ENCODE measurements around the gene NR2C2. TPM values are rescaled to one million over a fixed set of nuclear protein-coding genes. Genes with fewer than 3 reads are reported as not detected.

NR2C2 gene
- total and polyA plus RNA-seq, 2 donors (not counting 1 experiment from before 2014, with no cell fraction given): 22.8 to 96.9 TPM

- peaks cover 48% of the 10 kb centered on the region for H3K4me1 Mint-ChIP-seq
- H3K27me3 Mint-ChIP-seq: no peaks in the 10 kb centered on the region
- Histone ChIP-seq H3K4me2 (replicated peaks; ENCODE audit: low read depth, low read length, poor library complexity, severe bottlenecking) (peak overlapping the region; percentile 96), H4K20me1 (ENCODE audit: control insufficient read depth, insufficient read depth, low read length, poor library complexity, severe bottlenecking) (peaks cover 24% of the 10 kb centered on the region), H3K9ac (ENCODE audit: low read length) (peak overlapping the region; percentile 98), H3K79me2 (ENCODE audit: control insufficient read depth, insufficient read depth, low read length) (peaks cover 85% of the 10 kb centered on the region), H3K27me3 (replicated peaks in 1 of 4; ENCODE audit: control extremely low read depth in 1 of 4, control insufficient read depth in 3 of 4, insufficient read depth in 4 of 4, low read length in 3 of 4) (no peaks in the 10 kb centered on the region), H2AFZ (ENCODE audit: insufficient read depth, low read depth, low read length, poor library complexity, severe bottlenecking) (peak overlapping the region; percentile 90), H3K4me3 (ENCODE audit: control extremely low read depth in 1 of 5, extremely low read depth in 1 of 5, insufficient read depth in 1 of 5, low read depth in 2 of 5, low read length in 4 of 5) (peak overlapping the region; percentile 30 to 100 (median 94)), H3K27ac (ENCODE audit: low read length in 2 of 2) (peak overlapping the region; percentile 98 to 99), H3K36me3 (replicated peaks in 1 of 2; ENCODE audit: control extremely low read depth in 1 of 2, control insufficient read depth in 1 of 2, extremely low read depth in 1 of 2, insufficient read depth in 2 of 2, low read length in 1 of 2) (peaks cover 7 to 21% of the 10 kb centered on the region in 2 experiments), H3K4me1 (ENCODE audit: control insufficient read depth in 2 of 2, insufficient read depth in 2 of 2, low read length in 2 of 2) (peaks cover 25 to 29% of the 10 kb centered on the region in 2 donors), H3K9me3 (ENCODE audit: control extremely low read depth in 1 of 3, control insufficient read depth in 2 of 3, insufficient read depth in 1 of 3, low read length in 2 of 3) (no peaks in the 10 kb centered on the region)
- TF ChIP-seq CTCF (IDR thresholded peaks at IDR 0.05) (no peak), EZH2 (IDR thresholded peaks at IDR 0.05; ENCODE audit: borderline replicate concordance, insufficient read depth, low read depth, low read length, poor library complexity, severe bottlenecking) (no peak)
- ChIA-PET POLR2A (interaction anchor here (0.6 to 1.6 kb wide), 8 partner anchors 33 to 1839 kb away, joined by 3 to 13 read pairs (median 6); partner anchors contain the start of genes CCDC174, MRPS25 and RBSN), CTCF (interaction anchor here (0.8 to 3.2 kb wide), 3 partner anchors 22 to 32 kb away, joined by 3 to 12 read pairs (median 9); no protein-coding TSS in a partner anchor)
- peak; percentile 86 for ATAC-seq (ENCODE audit: low read depth)
- H3K9me3 Mint-ChIP-seq (ENCODE audit: insufficient read depth): no peaks in the 10 kb centered on the region
- DNase-seq: peak; percentile 98
- intact Hi-C loops (cut with micrococcal nuclease): loop anchor here (1.0 to 5.0 kb wide), 9 partner anchors 23 to 1836 kb away; partner anchors contain the start of genes CAPN7, DPH3, LSM3 and MRPS25
- H3K27ac Mint-ChIP-seq: peak overlapping the region; percentile 100
- H3K4me3 Mint-ChIP-seq: peak overlapping the region; percentile 99
- WGBS (ENCODE audit: insufficient coverage): under 1% methylated on average over 55 of the region's 79 CpGs
These were observed 664 bp downstream of the NR2C2 start for GRCh38 chr3:14947886-14948608.

All from B cell (primary cell).